K562 (cell line): ENCODE data around the gene MTERF2.

Experiments
- CEBPB ChIP-seq: fragments of 450-650 bp; IDR thresholded peaks from 2 replicates; pipeline ENCODE4 v1.6.1; 2016; ENCODE audit warnings: missing genetic modification characterization, missing compliant biosample characterization
- MEIS2 ChIP-seq: fragments of 450-650 bp; IDR thresholded peaks from 2 replicates; pipeline ENCODE4 v1.6.1; 2014; ENCODE audit warnings: mild to moderate bottlenecking; ENCODE audit not compliant: partially characterized antibody
- PPARD ChIP-seq: fragments of 250-450 bp; sonication (Bioruptor Pico); IDR thresholded peaks from 2 replicates; pipeline ENCODE4 v1.8.0; 2022; ENCODE audit warnings: inconsistent platforms, mild to moderate bottlenecking, moderate library complexity
- RAD51 ChIP-seq: fragments of 450-650 bp; IDR thresholded peaks from 2 replicates; pipeline ENCODE4 v1.7.1; 2016; ENCODE audit warnings: low read depth, mild to moderate bottlenecking, borderline replicate concordance
- SOX6 ChIP-seq: fragments of 450-650 bp; IDR thresholded peaks from 2 replicates; pipeline ENCODE4 v1.6.1; 2014; ENCODE audit warnings: mild to moderate bottlenecking
- SP1 ChIP-seq: sonication (generic); formaldehyde crosslinking; IDR thresholded peaks from 2 replicates; pipeline ENCODE4 v1.8.1; 2022; ENCODE audit warnings: mild to moderate bottlenecking, missing genetic modification reagents
- SRSF9 ChIP-seq: fragments of 200-400 bp; formaldehyde crosslinking; IDR thresholded peaks from 2 replicates; pipeline ENCODE4 v1.6.1; 2017; ENCODE audit warnings: low read depth, low read length, borderline replicate concordance
- YBX1 ChIP-seq: fragments of 450-650 bp; IDR thresholded peaks from 2 replicates; pipeline ENCODE4 v1.7.1; 2016; ENCODE audit warnings: mild to moderate bottlenecking
- ZBTB12 ChIP-seq: fragments of 250-450 bp; sonication (Bioruptor Pico); IDR thresholded peaks from 2 replicates; pipeline ENCODE4 v1.4.0; 2020

- TF ChIP-seq SRSF9 (no peak), CEBPB (tag) (no peak), RAD51 (no peak), SP1 (CRISPR knock-in tag) (no peak), SOX6 (no peak), YBX1 (no peak), PPARD (no peak), ZBTB12 (CRISPR knock-in tag) (no peak), MEIS2 (peak; percentile 74)
Measured at GRCh38 chr12:106986135-106986534, 811 bp downstream of the MTERF2 start.
